Upper lobe of left lung (tissue), 4 donors: ENCODE results near the gene KRT31.

Experiments used
- CTCF ChIP-seq, 6 experiments: fragments of 450-650 bp in 4 of 6; fragments of 200-600 bp in 2 of 6; sonication (generic) in 2 of 6; IDR thresholded peaks; one replicate each; pipeline ENCODE4 v1.5.1; 2016 to 2019; ENCODE audit warnings: antibody characterized with exemption in 6 of 6
- EP300 ChIP-seq, 4 donors: sonication (generic); formaldehyde crosslinking; IDR thresholded peaks; one replicate each; pipeline ENCODE4 v1.5.1; 2017; ENCODE audit warnings: antibody characterized with exemption in 4 of 4, control low read depth in 2 of 4
- POLR2A ChIP-seq, 4 donors: fragments of 450-650 bp; IDR thresholded peaks; one replicate each; pipeline ENCODE4 v1.5.1; 2016 to 2017; ENCODE audit warnings: antibody characterized with exemption in 4 of 4, mild to moderate bottlenecking in 2 of 4
- POLR2AphosphoS5 ChIP-seq, 2 donors: sonication (generic); formaldehyde crosslinking; IDR thresholded peaks; one replicate each; pipeline ENCODE4 v1.5.1; 2017; ENCODE audit warnings: antibody characterized with exemption in 2 of 2

DNA sequence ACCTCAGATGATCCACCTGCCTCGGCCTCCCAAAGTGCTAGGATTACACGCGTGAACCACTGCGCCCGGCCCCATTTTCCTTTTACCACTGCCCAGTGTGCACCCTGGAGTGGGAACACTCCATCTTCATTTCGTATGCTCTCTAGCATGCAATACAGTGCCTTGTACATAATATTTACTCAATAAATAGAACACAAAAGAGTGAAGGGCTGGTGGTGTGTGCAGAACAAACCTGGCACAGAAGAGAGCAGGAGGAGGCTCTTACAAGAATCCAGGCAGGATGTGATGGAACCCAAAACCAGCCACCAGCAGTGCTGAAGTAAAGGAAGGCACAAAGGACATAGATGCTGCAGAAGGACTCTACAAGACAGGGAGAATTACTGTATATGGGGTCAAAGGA lies 19.7 kb upstream of the KRT31 start:
- no peak for TF ChIP-seq POLR2A (IDR thresholded peaks at IDR 0.05)
- TF ChIP-seq CTCF (IDR thresholded peaks at IDR 0.05): no peak
- TF ChIP-seq EP300 (IDR thresholded peaks at IDR 0.05): no peak
- no peak for TF ChIP-seq POLR2AphosphoS5 (IDR thresholded peaks at IDR 0.05)
